Natural killer cell treated with Interleukin-12 subunit alpha and Interleukin-12 subunit beta and Interleukin-15 and Interleukin-18, amount 100 ng/mL, for 72 hours (primary cell): ENCODE data around the gene TTC7B. TPM values are rescaled to one million over a fixed set of nuclear protein-coding genes. Genes with fewer than 3 reads are reported as not detected.

Experiments
- ATAC-seq, 2 donors: fragments of 150-1000 bp; cut with Tn5 transposase in 1 of 2; sonication (Bioruptor Pico), chemical (Tn5 transposase) in 1 of 2; 2 replicates each; pipeline ENCODE4 v1.10.0; 2021
- DNase-seq: peaks from one replicate; pipeline ENCODE4 v3.0.0; 2022; ENCODE audit warnings: low spot score
- H3K27ac Mint-ChIP-seq, 2 donors: 1 replicate in 1 of 2; 2 replicates in 1 of 2; pipeline ENCODE4 v1.8.0; 2022; ENCODE audit warnings: mixed read lengths in 2 of 2, mild to moderate bottlenecking in 1 of 2, moderate library complexity in 1 of 2
- H3K27me3 Mint-ChIP-seq, 2 donors: 1 replicate in 1 of 2; 2 replicates in 1 of 2; pipeline ENCODE4 v1.8.0; 2022; ENCODE audit warnings: mixed read lengths in 2 of 2
- H3K36me3 Mint-ChIP-seq: one replicate; pipeline ENCODE4 v1.8.0; 2022; ENCODE audit warnings: mixed read lengths
- H3K4me1 Mint-ChIP-seq, 2 donors: 1 replicate in 1 of 2; 2 replicates in 1 of 2; pipeline ENCODE4 v1.8.0; 2022; ENCODE audit warnings: low read depth in 2 of 2, mixed read lengths in 2 of 2, mild to moderate bottlenecking in 1 of 2
- H3K4me3 Mint-ChIP-seq: one replicate; pipeline ENCODE4 v1.8.0; 2022; ENCODE audit warnings: mixed read lengths
- H3K9me3 Mint-ChIP-seq: 2 replicates; pipeline ENCODE4 v1.8.0; 2022; ENCODE audit warnings: mixed read lengths
- total RNA-seq, 2 donors: library from RNA; stranded (reverse); gene quantifications; one replicate each; pipeline ENCODE4 v1.2.3, GENCODE V29; 2022

Gene TTC7B
- total RNA-seq, 2 donors from 2014 or later: 8.9 to 24.5 TPM

- Mint-ChIP-seq H3K27me3 (no peaks in the 10 kb centered on the region), H3K4me3 (no peak overlapping the region), H3K36me3 (no peaks in the 10 kb centered on the region), H3K27ac (no peak overlapping the region), H3K9me3 (no peaks in the 10 kb centered on the region), H3K4me1 (no peaks in the 10 kb centered on the region)
- DNase-seq (no peak), ATAC-seq (no peak)
Measured at GRCh38 chr14:90541076-90541634, 275.1 kb downstream of the TTC7B start.

- Mint-ChIP-seq H3K4me1 (no peaks in the 10 kb centered on the region), H3K27ac (no peak overlapping the region), H3K9me3 (no peaks in the 10 kb centered on the region), H3K4me3 (no peak overlapping the region), H3K36me3 (no peaks in the 10 kb centered on the region), H3K27me3 (no peaks in the 10 kb centered on the region)
- no peak for ATAC-seq
- DNase-seq: no peak
Measured at GRCh38 chr14:90540437-90540836, 275.8 kb downstream of the TTC7B start.

GRCh38 chr14:90539996-90540395 lies 276.2 kb downstream of the TTC7B start:
- DNase-seq: no peak
- no peaks in the 10 kb centered on the region for H3K36me3 Mint-ChIP-seq
- H3K4me1 Mint-ChIP-seq: no peaks in the 10 kb centered on the region
- no peak overlapping the region for H3K27ac Mint-ChIP-seq
- no peaks in the 10 kb centered on the region for H3K9me3 Mint-ChIP-seq
- H3K4me3 Mint-ChIP-seq: no peak overlapping the region
- H3K27me3 Mint-ChIP-seq: no peaks in the 10 kb centered on the region
- ATAC-seq: no peak

GRCh38 chr14:90539496-90539775 lies 276.8 kb downstream of the TTC7B start:
- Mint-ChIP-seq H3K4me1 (peaks cover under 1 to 2% of the 10 kb centered on the region in 2 donors), H3K27me3 (no peaks in the 10 kb centered on the region), H3K27ac (no peak overlapping the region), H3K36me3 (no peaks in the 10 kb centered on the region), H3K4me3 (no peak overlapping the region), H3K9me3 (no peaks in the 10 kb centered on the region)
- DNase-seq (no peak), ATAC-seq (no peak)

GRCh38 chr14:90538716-90539495 lies 277.3 kb downstream of the TTC7B start:
- Mint-ChIP-seq H3K36me3 (no peaks in the 10 kb centered on the region), H3K9me3 (no peaks in the 10 kb centered on the region), H3K27me3 (no peaks in the 10 kb centered on the region), H3K4me1 (peaks cover 6 to 7% of the 10 kb centered on the region in 2 donors), H3K27ac (no peak overlapping the region), H3K4me3 (no peak overlapping the region)
- ATAC-seq (no peak), DNase-seq (no peak)

- H3K4me1 Mint-ChIP-seq: peaks cover 6 to 8% of the 10 kb centered on the region in 2 donors
- no peaks in the 10 kb centered on the region for H3K36me3 Mint-ChIP-seq
- no peaks in the 10 kb centered on the region for H3K9me3 Mint-ChIP-seq
- H3K4me3 Mint-ChIP-seq: no peak overlapping the region
- DNase-seq (no peak), ATAC-seq (no peak)
- no peak overlapping the region for H3K27ac Mint-ChIP-seq
- H3K27me3 Mint-ChIP-seq: no peaks in the 10 kb centered on the region
Measured at GRCh38 chr14:90538095-90538494, 278.1 kb downstream of the TTC7B start.

GRCh38 chr14:90536511-90537191 lies 279.6 kb downstream of the TTC7B start:
- Mint-ChIP-seq H3K4me3 (no peak overlapping the region), H3K27ac (no peak overlapping the region), H3K36me3 (no peaks in the 10 kb centered on the region), H3K4me1 (peaks cover 6 to 8% of the 10 kb centered on the region in 2 donors), H3K9me3 (no peaks in the 10 kb centered on the region), H3K27me3 (no peaks in the 10 kb centered on the region)
- DNase-seq (no peak), ATAC-seq (no peak)

- H3K27ac Mint-ChIP-seq: no peak overlapping the region
- ATAC-seq: no peak
Measured at GRCh38 chr14:90536092-90536491, 280.1 kb downstream of the TTC7B start.

GRCh38 chr14:90535556-90536090 lies 280.6 kb downstream of the TTC7B start:
- H3K4me1 Mint-ChIP-seq: peaks cover 6 to 8% of the 10 kb centered on the region in 2 donors
- H3K27me3 Mint-ChIP-seq: no peaks in the 10 kb centered on the region
- no peak for ATAC-seq
- H3K9me3 Mint-ChIP-seq: no peaks in the 10 kb centered on the region
- no peaks in the 10 kb centered on the region for H3K36me3 Mint-ChIP-seq
- no peak for DNase-seq
- no peak overlapping the region for H3K27ac Mint-ChIP-seq
- H3K4me3 Mint-ChIP-seq: no peak overlapping the region

More at GRCh38 chr14:90536092-90536491, 280.1 kb downstream of the TTC7B start:
- DNase-seq: no peak
- no peaks in the 10 kb centered on the region for H3K36me3 Mint-ChIP-seq
- peaks cover 6 to 8% of the 10 kb centered on the region in 2 donors for H3K4me1 Mint-ChIP-seq
- no peaks in the 10 kb centered on the region for H3K9me3 Mint-ChIP-seq
- no peak overlapping the region for H3K4me3 Mint-ChIP-seq
- H3K27me3 Mint-ChIP-seq: no peaks in the 10 kb centered on the region

GRCh38 chr14:90534838-90535555 lies 281.2 kb downstream of the TTC7B start:
- no peak overlapping the region for H3K4me3 Mint-ChIP-seq
- no peak overlapping the region for H3K27ac Mint-ChIP-seq
- DNase-seq: no peak
- H3K4me1 Mint-ChIP-seq: peaks cover 6 to 8% of the 10 kb centered on the region in 2 donors
- no peaks in the 10 kb centered on the region for H3K9me3 Mint-ChIP-seq
- no peaks in the 10 kb centered on the region for H3K27me3 Mint-ChIP-seq
- ATAC-seq: peak in 1 of 2 donors; percentile 19
- no peaks in the 10 kb centered on the region for H3K36me3 Mint-ChIP-seq

GRCh38 chr14:90534091-90534837 lies 282.0 kb downstream of the TTC7B start:
- Mint-ChIP-seq H3K4me1 (peaks cover 6 to 8% of the 10 kb centered on the region in 2 donors), H3K4me3 (no peak overlapping the region), H3K27me3 (peaks cover 0 to under 1% of the 10 kb centered on the region in 2 donors), H3K9me3 (no peaks in the 10 kb centered on the region), H3K36me3 (no peaks in the 10 kb centered on the region), H3K27ac (peak overlapping the region in 1 of 2 donors; percentile 65)
- no peak for DNase-seq
- peak in 1 of 2 donors; percentile 25 for ATAC-seq

GRCh38 chr14:90533591-90534021 lies 282.6 kb downstream of the TTC7B start:
- Mint-ChIP-seq H3K27ac (no peak overlapping the region), H3K27me3 (peaks cover 0 to 7% of the 10 kb centered on the region in 2 donors), H3K4me1 (peaks cover 6 to 8% of the 10 kb centered on the region in 2 donors), H3K36me3 (peaks cover 5% of the 10 kb centered on the region), H3K9me3 (no peaks in the 10 kb centered on the region), H3K4me3 (no peak overlapping the region)
- DNase-seq (no peak), ATAC-seq (peak in 1 of 2 donors; percentile 13)
